ENCODE measurements around the gene PARM1.

Gene PARM1

GRCh38 chr4:75056277-75056676, 123.4 kb downstream of the PARM1 start:
- no peak for DNase-seq (ENCODE audit: low spot score)
- in situ Hi-C loops (cut with MboI; ENCODE audit: low sequenced_read_pairs, unreplicated experiment): no loop called here
- TF ChIP-seq, protein P1, sequence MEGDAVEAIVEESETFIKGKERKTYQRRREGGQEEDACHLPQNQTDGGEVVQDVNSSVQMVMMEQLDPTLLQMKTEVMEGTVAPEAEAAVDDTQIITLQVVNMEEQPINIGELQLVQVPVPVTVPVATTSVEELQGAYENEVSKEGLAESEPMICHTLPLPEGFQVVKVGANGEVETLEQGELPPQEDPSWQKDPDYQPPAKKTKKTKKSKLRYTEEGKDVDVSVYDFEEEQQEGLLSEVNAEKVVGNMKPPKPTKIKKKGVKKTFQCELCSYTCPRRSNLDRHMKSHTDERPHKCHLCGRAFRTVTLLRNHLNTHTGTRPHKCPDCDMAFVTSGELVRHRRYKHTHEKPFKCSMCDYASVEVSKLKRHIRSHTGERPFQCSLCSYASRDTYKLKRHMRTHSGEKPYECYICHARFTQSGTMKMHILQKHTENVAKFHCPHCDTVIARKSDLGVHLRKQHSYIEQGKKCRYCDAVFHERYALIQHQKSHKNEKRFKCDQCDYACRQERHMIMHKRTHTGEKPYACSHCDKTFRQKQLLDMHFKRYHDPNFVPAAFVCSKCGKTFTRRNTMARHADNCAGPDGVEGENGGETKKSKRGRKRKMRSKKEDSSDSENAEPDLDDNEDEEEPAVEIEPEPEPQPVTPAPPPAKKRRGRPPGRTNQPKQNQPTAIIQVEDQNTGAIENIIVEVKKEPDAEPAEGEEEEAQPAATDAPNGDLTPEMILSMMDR (IDR thresholded peaks at IDR 0.05; ENCODE audit: borderline replicate concordance, control extremely low read depth, extremely low read depth, insufficient read depth, missing control alignments): no peak

- DNase-seq (ENCODE audit: low spot score): no peak
These were observed 124.5 kb downstream of the PARM1 start for GRCh38 chr4:75057369-75057768.

GRCh38 chr4:75058486-75058885, 125.6 kb downstream of the PARM1 start:
- TF ChIP-seq, protein P1 (IDR thresholded peaks at IDR 0.05; ENCODE audit: borderline replicate concordance, control extremely low read depth, extremely low read depth, insufficient read depth, missing control alignments): no peak
- in situ Hi-C loops (cut with MboI; ENCODE audit: low sequenced_read_pairs, unreplicated experiment): no loop called here

More at GRCh38 chr4:75057369-75057768, 124.5 kb downstream of the PARM1 start:
- TF ChIP-seq, protein P1 (IDR thresholded peaks at IDR 0.05; ENCODE audit: borderline replicate concordance, control extremely low read depth, extremely low read depth, insufficient read depth, missing control alignments): no peak
- in situ Hi-C loops (cut with MboI; ENCODE audit: low sequenced_read_pairs, unreplicated experiment): no loop called here

GRCh38 chr4:75063433-75063832, 130.5 kb downstream of the PARM1 start:
- DNase-seq (ENCODE audit: low spot score): no peak
- in situ Hi-C loops (cut with MboI; ENCODE audit: low sequenced_read_pairs, unreplicated experiment): no loop called here
- TF ChIP-seq, protein P1 (IDR thresholded peaks at IDR 0.05; ENCODE audit: borderline replicate concordance, control extremely low read depth, extremely low read depth, insufficient read depth, missing control alignments): no peak

More at GRCh38 chr4:75058486-75058885, 125.6 kb downstream of the PARM1 start:
- no peak for DNase-seq (ENCODE audit: low spot score)

GRCh38 chr4:75065909-75066308, 133.0 kb downstream of the PARM1 start:
- no peak for DNase-seq (ENCODE audit: low spot score)
- TF ChIP-seq, protein P1 (IDR thresholded peaks at IDR 0.05; ENCODE audit: borderline replicate concordance, control extremely low read depth, extremely low read depth, insufficient read depth, missing control alignments): no peak
- in situ Hi-C loops (cut with MboI; ENCODE audit: low sequenced_read_pairs, unreplicated experiment): no loop called here

- TF ChIP-seq, protein P1 (IDR thresholded peaks at IDR 0.05; ENCODE audit: borderline replicate concordance, control extremely low read depth, extremely low read depth, insufficient read depth, missing control alignments): no peak
- in situ Hi-C loops (cut with MboI; ENCODE audit: low sequenced_read_pairs, unreplicated experiment): no loop called here
- no peak for DNase-seq (ENCODE audit: low spot score)
These were observed 136.7 kb downstream of the PARM1 start for GRCh38 chr4:75069493-75070074.

All from GM13976 (cell line).